ENCODE data around the gene RNF175. TPM values are rescaled to one million over a fixed set of nuclear protein-coding genes. Genes with fewer than 3 reads are reported as not detected.
A peak's percentile ranks its signal among the peaks of the same experiment; 100 is the strongest.

RNF175 gene
- total RNA-seq, 1 donor from 2014 or later = not detected

- DNase-seq (ENCODE audit: low spot score) (no peak), ATAC-seq (peak; percentile 81)
These were observed 26.3 kb upstream of the RNF175 start for GRCh38 chr4:153785910-153786721.

GRCh38 chr4:153784166-153784699, 24.4 kb upstream of the RNF175 start:
- no peak for DNase-seq (ENCODE audit: low spot score)

GRCh38 chr4:153782581-153782980, 22.8 kb upstream of the RNF175 start:
- DNase-seq (ENCODE audit: low spot score) (no peak), ATAC-seq (no peak)

More at GRCh38 chr4:153784166-153784699, 24.4 kb upstream of the RNF175 start:
- ATAC-seq = no peak

GRCh38 chr4:153781717-153782416, 22.0 kb upstream of the RNF175 start:
- no peak for DNase-seq (ENCODE audit: low spot score)
- no peak for ATAC-seq

- ATAC-seq = no peak
- no peak for DNase-seq (ENCODE audit: low spot score)
These were observed 21.5 kb upstream of the RNF175 start for GRCh38 chr4:153781280-153781679.

GRCh38 chr4:153780876-153781275, 21.1 kb upstream of the RNF175 start:
- ATAC-seq (no peak), DNase-seq (ENCODE audit: low spot score) (no peak)

GRCh38 chr4:153780221-153780620, 20.4 kb upstream of the RNF175 start:
- DNase-seq (ENCODE audit: low spot score) (no peak), ATAC-seq (no peak)

GRCh38 chr4:153778383-153778782, 18.6 kb upstream of the RNF175 start:
- ATAC-seq (no peak), DNase-seq (ENCODE audit: low spot score) (no peak)

GRCh38 chr4:153777421-153777820, 17.6 kb upstream of the RNF175 start:
- DNase-seq (ENCODE audit: low spot score) = no peak
- ATAC-seq = no peak

GRCh38 chr4:153776601-153777000, 16.8 kb upstream of the RNF175 start:
- ATAC-seq = no peak
- no peak for DNase-seq (ENCODE audit: low spot score)

- ATAC-seq (no peak), DNase-seq (ENCODE audit: low spot score) (no peak)
These were observed 13.4 kb upstream of the RNF175 start for GRCh38 chr4:153773236-153773690.

- ATAC-seq = no peak
- DNase-seq (ENCODE audit: low spot score) = no peak
These were observed 11.2 kb upstream of the RNF175 start for GRCh38 chr4:153771046-153771445.

GRCh38 chr4:153766758-153767157, 6.9 kb upstream of the RNF175 start:
- ATAC-seq (no peak), DNase-seq (ENCODE audit: low spot score) (no peak)

- no peak for ATAC-seq
- no peak for DNase-seq (ENCODE audit: low spot score)
These were observed 6.1 kb upstream of the RNF175 start for GRCh38 chr4:153765894-153766293.

- ATAC-seq (no peak), DNase-seq (ENCODE audit: low spot score) (no peak)
These were observed 5.0 kb upstream of the RNF175 start for GRCh38 chr4:153764601-153765368.

- DNase-seq (ENCODE audit: low spot score) (no peak), ATAC-seq (no peak)
These were observed 3.6 kb upstream of the RNF175 start for GRCh38 chr4:153763404-153763803.

GRCh38 chr4:153758688-153759406, 977 bp downstream of the RNF175 start:
- no peak for DNase-seq (ENCODE audit: low spot score)

GRCh38 chr4:153758136-153758535, 1.7 kb downstream of the RNF175 start:
- ATAC-seq (no peak), DNase-seq (ENCODE audit: low spot score) (no peak)

More at GRCh38 chr4:153758688-153759406, 977 bp downstream of the RNF175 start:
- no peak for ATAC-seq

GRCh38 chr4:153757407-153757806, 2.4 kb downstream of the RNF175 start:
- ATAC-seq = no peak
- no peak for DNase-seq (ENCODE audit: low spot score)

- ATAC-seq (no peak), DNase-seq (ENCODE audit: low spot score) (no peak)
These were observed 4.6 kb downstream of the RNF175 start for GRCh38 chr4:153755186-153755585.

Data from left lobe of liver (tissue), 2 donors.